HG03045 (cell line): Measurements from ENCODE around the gene PSMC3IP.

Experiments
- ATAC-seq: cut with Tn5 transposase; IDR thresholded peaks from one replicate; pipeline ENCODE4 v1.9.1; 2021; ENCODE audit warnings: mild to moderate bottlenecking, moderate library complexity; ENCODE audit not compliant: unreplicated experiment

The PSMC3IP gene

GRCh38 chr17:42586514-42587230 is 9.1 kb upstream of the PSMC3IP start:
- no peak for ATAC-seq

- ATAC-seq, result no peak
These were observed 7.8 kb upstream of the PSMC3IP start for GRCh38 chr17:42585353-42585752.

DNA sequence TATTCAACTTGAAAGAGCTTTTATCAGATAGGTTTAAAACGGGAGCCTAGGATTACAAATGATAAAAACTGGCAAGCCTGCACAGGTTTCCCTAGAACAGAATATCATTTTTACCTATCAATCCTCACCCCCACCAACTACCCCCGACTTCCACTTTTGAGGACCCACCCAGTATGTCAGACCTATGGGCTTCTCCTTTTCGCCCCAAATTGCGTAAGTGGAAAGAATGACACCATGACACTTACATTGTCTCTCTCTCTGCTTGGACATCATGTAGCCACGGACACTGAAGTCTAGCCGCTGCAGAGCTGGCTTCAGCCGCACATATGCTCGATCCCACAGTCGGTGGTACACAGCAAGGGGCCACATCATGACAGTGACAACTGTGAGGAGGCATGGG is 7.4 kb upstream of the PSMC3IP start:
- no peak for ATAC-seq

GRCh38 chr17:42581744-42582270 is 4.3 kb upstream of the PSMC3IP start:
- ATAC-seq, result no peak

GRCh38 chr17:42579794-42580551 is 2.4 kb upstream of the PSMC3IP start:
- ATAC-seq, result no peak

DNA sequence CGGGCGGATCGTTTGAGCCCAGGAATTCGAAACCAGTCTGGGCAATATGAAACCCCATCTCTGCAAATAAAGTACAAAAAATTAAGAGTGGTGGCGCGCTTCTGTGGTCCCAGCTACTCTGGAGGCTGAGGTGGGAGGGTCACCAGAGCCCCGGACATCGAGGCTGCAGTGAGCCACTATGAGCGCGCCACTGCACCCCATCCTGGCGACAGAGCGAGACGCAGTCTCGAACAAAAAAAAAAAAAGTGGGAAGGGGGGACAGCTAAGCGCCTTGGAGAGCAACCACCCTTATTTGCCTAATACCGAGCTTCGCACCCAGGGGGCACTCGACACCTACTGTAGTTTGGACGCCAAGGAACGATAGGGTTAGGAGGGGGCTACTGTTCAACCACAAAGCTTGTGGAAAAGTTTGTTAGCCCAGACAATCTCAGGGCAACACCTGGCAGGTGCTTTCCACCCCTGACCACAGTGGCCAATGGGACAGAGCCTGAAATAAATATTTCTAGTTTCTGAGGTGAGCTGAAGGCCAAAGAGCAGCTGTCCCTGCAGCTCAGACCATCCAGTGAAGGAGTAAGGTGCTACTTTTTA is 847 bp upstream of the PSMC3IP start:
- peak; percentile 53 for ATAC-seq

- ATAC-seq, result no peak
These were observed 393 bp downstream of the PSMC3IP start for GRCh38 chr17:42577140-42577531.

DNA sequence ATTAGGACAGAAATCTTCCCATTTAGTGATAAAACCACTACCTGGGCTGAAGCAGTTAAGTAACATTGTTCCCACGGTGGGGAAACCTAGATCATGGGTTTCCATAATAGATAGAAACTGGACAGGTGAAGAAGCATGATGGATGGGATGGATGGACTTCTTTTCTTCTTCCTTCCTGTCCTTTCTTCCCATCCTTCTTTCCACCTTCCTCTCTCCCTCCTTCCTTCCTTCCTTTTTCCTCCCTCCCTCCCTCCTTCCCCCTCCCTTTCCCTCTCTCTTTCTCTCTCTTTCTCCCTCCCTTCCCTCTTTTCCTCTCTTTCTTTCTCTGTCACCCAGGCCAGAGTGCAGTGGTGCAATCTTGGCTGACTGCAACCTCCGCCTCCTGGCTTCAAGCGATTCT is 3.1 kb downstream of the PSMC3IP start:
- no peak for ATAC-seq

GRCh38 chr17:42573095-42573494 is 4.4 kb downstream of the PSMC3IP start:
- no peak for ATAC-seq

- no peak for ATAC-seq
These were observed 5.9 kb downstream of the PSMC3IP start for GRCh38 chr17:42571435-42572225.

- ATAC-seq, result no peak
These were observed 9.0 kb downstream of the PSMC3IP start for GRCh38 chr17:42568341-42569111.

DNA sequence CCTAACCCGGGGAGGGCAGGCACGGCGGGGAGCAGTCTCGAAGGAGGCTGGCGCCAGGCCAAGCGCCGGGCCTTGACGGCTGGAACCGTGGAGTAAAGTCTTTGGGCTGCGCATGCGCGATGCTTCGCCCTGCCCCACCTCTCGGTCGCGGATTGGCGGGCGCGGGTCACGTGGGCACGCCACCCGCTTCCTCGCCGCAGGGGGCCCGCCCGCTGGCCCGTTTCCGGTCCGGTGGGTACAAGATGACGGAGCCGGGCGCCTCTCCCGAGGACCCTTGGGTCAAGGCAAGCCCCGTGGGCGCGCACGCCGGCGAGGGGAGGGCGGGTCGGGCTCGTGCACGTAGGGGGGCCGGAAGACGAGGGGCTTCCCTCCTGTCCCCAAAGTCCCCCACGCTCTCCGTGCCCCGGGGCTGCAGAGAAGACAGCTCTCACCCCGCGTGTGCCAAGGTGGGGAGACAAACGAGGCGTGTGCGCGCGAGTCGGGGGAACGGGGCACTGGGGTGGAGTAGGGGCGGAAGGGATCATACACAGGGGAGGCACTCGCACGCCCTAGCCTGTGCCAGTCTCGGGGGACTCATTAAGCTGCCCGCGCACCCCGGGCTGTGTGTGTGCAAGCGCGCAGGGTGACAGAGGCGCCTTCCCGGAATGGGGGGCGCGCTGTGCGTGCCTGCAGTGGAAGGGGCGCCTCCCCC is 10.5 kb downstream of the PSMC3IP start, which contains the start of gene MLX:
Gene MLX, plus strand, starts transcription at position 218 of the 691 bp plus-strand sequence. Its CDS starts 25 bp downstream, at position 243.
- peak; percentile 65 for ATAC-seq

- no peak for ATAC-seq
These were observed 11.2 kb downstream of the PSMC3IP start for GRCh38 chr17:42566215-42566882.

GRCh38 chr17:42565523-42566214 is 11.9 kb downstream of the PSMC3IP start:
- ATAC-seq, result no peak

GRCh38 chr17:42564815-42565522 is 12.6 kb downstream of the PSMC3IP start:
- no peak for ATAC-seq

GRCh38 chr17:42563950-42564349 is 13.6 kb downstream of the PSMC3IP start:
- no peak for ATAC-seq

GRCh38 chr17:42563543-42563942 is 14.0 kb downstream of the PSMC3IP start:
- no peak for ATAC-seq

- ATAC-seq, result no peak
These were observed 14.4 kb downstream of the PSMC3IP start for GRCh38 chr17:42563143-42563509.
